CD8-positive, alpha-beta memory T cell (primary cell): ENCODE data around the gene HPS5. TPM values are rescaled to one million over a fixed set of nuclear protein-coding genes. Genes with fewer than 3 reads are reported as not detected.

Experiments used
- polyA plus RNA-seq: library from polyadenylated mRNA; unstranded; fragments of 300-500 nt; fragmentation: Illumina TruSeq; gene quantifications from one replicate; pipeline ENCODE4 v1.2.3, GENCODE V29; 2021
- total RNA-seq, 2 experiments: library from RNA; stranded (reverse); gene quantifications; one replicate each; pipeline ENCODE4 v1.2.3, GENCODE V29; 2021

HPS5 gene
- total and polyA plus RNA-seq, 3 experiments from 2014 or later: 13.8 to 19.4 (median 18.5) TPM

Other genes with a start within 250 kb of the HPS5 start
- 10 to 100 TPM; 42.3 to 46.5 TPM for gene SAAL1, start 216.1 kb downstream of the HPS5 start, total RNA-seq
- gene SAAL1, start 216.1 kb downstream of the HPS5 start, polyA plus RNA-seq: 13.3 TPM
- not detected for gene MRGPRX3, start 189.6 kb downstream of the HPS5 start, total RNA-seq
- gene MRGPRX3, start 189.6 kb downstream of the HPS5 start, polyA plus RNA-seq: not detected
- not detected for gene MRGPRX4, start 149.3 kb downstream of the HPS5 start, total RNA-seq
- not detected for gene MRGPRX4, start 149.3 kb downstream of the HPS5 start, polyA plus RNA-seq
- not detected for gene SAA4, start 85.3 kb downstream of the HPS5 start, total RNA-seq
- gene SAA4, start 85.3 kb downstream of the HPS5 start, polyA plus RNA-seq: not detected
- not detected for gene SAA2, start 73.5 kb downstream of the HPS5 start, total RNA-seq
- gene SAA2, start 73.5 kb downstream of the HPS5 start, polyA plus RNA-seq: not detected
- gene SAA1, start 55.9 kb downstream of the HPS5 start, total RNA-seq: not detected
- gene SAA1, start 55.9 kb downstream of the HPS5 start, polyA plus RNA-seq: not detected
- gene GTF2H1, start 427 bp upstream of the HPS5 start, total RNA-seq: 10 to 100 TPM; 60.3 to 62.0 TPM
- gene GTF2H1, start 427 bp upstream of the HPS5 start, polyA plus RNA-seq: 37.4 TPM
- gene LDHA, start 72.4 kb upstream of the HPS5 start, total RNA-seq: 1,000 to 10,000 TPM; 1,546 to 1,631 TPM
- 389 TPM for gene LDHA, start 72.4 kb upstream of the HPS5 start, polyA plus RNA-seq
- not detected for gene LDHC, start 90.2 kb upstream of the HPS5 start, total RNA-seq
- gene LDHC, start 90.2 kb upstream of the HPS5 start, polyA plus RNA-seq: not detected
- gene LDHAL6A, start 133.7 kb upstream of the HPS5 start, total RNA-seq: not detected
- not detected for gene LDHAL6A, start 133.7 kb upstream of the HPS5 start, polyA plus RNA-seq
- gene TSG101, start 204.8 kb upstream of the HPS5 start, total RNA-seq: 10 to 100 TPM; 44.8 to 45.4 TPM
- 55.4 TPM for gene TSG101, start 204.8 kb upstream of the HPS5 start, polyA plus RNA-seq